Measurements from ENCODE around the gene L1TD1.
"Not testable (repeated sequence)": the region's sequence is repeated elsewhere in the genome, so short reads cannot be mapped to it uniquely, and the experiment has no call there.

L1TD1 gene

GRCh38 chr1:62183164-62184020 lies 11.3 kb upstream of the L1TD1 start:
- H3K9me3 ChIP-seq (ENCODE audit: control insufficient read depth, insufficient read depth, low read depth, low read length); H3K4me1 ChIP-seq (ENCODE audit: control insufficient read depth, insufficient read depth, low read length); H3K4me3 ChIP-seq (ENCODE audit: low read depth, low read length); POLR2A ChIA-PET; H3K36me3 ChIP-seq (ENCODE audit: control insufficient read depth in 2 of 2, insufficient read depth in 1 of 2, low read length in 2 of 2); H3K27ac ChIP-seq (ENCODE audit: extremely low read depth, low read depth, low read length): not testable (repeated sequence)
- CTCF ChIA-PET: interaction anchor here (0.6 to 0.7 kb wide), 4 partner anchors 45 to 1261 kb away, joined by 3 to 5 read pairs (median 4); no protein-coding TSS in a partner anchor

GRCh38 chr1:62184336-62184735 lies 10.3 kb upstream of the L1TD1 start:
- CTCF ChIA-PET: interaction anchor here (0.6 to 2.3 kb wide), 8 partner anchors 9 to 1260 kb away, joined by 3 to 16 read pairs (median 4); no protein-coding TSS in a partner anchor
- TF ChIP-seq ZNF624 (tag by site-specific recombination; IDR thresholded peaks at IDR 0.05) (no peak), WT1 (tag by site-specific recombination; IDR thresholded peaks at IDR 0.05) (no peak), ZNF112 (tag by site-specific recombination; IDR thresholded peaks at IDR 0.05) (no peak), ZSCAN30 (tag by site-specific recombination; IDR thresholded peaks at IDR 0.05) (no peak), ZBTB44 (tag by site-specific recombination; IDR thresholded peaks at IDR 0.05) (no peak), ZNF433 (tag by site-specific recombination; IDR thresholded peaks at IDR 0.05; ENCODE audit: low read depth) (no peak), ZNF629 (tag by site-specific recombination; IDR thresholded peaks at IDR 0.05) (no peak), RBAK (tag by site-specific recombination; IDR thresholded peaks at IDR 0.05) (no peak), ZNF518A (tag by site-specific recombination; conservative IDR thresholded peaks at IDR 0.05; ENCODE audit: low read depth) (no peak), ZNF707 (tag by site-specific recombination; IDR thresholded peaks at IDR 0.05) (no peak), SP3 (tag by site-specific recombination; IDR thresholded peaks at IDR 0.05) (no peak), YY2 (tag by site-specific recombination; IDR thresholded peaks at IDR 0.05) (no peak), ZNF416 (tag by site-specific recombination; IDR thresholded peaks at IDR 0.05) (no peak), KLF10 (tag by site-specific recombination; IDR thresholded peaks at IDR 0.05) (no peak), ZFP3 (tag by site-specific recombination; IDR thresholded peaks at IDR 0.05; ENCODE audit: low read depth) (no peak), PRDM10 (tag by site-specific recombination; IDR thresholded peaks at IDR 0.05) (no peak), CTCF (tag by site-specific recombination; IDR thresholded peaks at IDR 0.05) (no peak)
- no peaks in the 10 kb centered on the region for H3K36me3 ChIP-seq (ENCODE audit: control insufficient read depth in 2 of 2, insufficient read depth in 1 of 2, low read length in 2 of 2)

More at GRCh38 chr1:62184336-62184735, 10.3 kb upstream of the L1TD1 start:
- no peaks in the 10 kb centered on the region for H3K9me3 ChIP-seq (ENCODE audit: control insufficient read depth, insufficient read depth, low read depth, low read length)
- POLR2A ChIA-PET: no interaction called here
- H3K27ac ChIP-seq (ENCODE audit: extremely low read depth, low read depth, low read length): no peak overlapping the region
- H3K4me1 ChIP-seq (ENCODE audit: control insufficient read depth, insufficient read depth, low read length): no peaks in the 10 kb centered on the region
- no peak overlapping the region for H3K4me3 ChIP-seq (ENCODE audit: low read depth, low read length)
